Stimulated activated CD8-positive, alpha-beta memory T cell treated with anti-CD3 and anti-CD28 coated beads, Interleukin-12 subunit alpha, Interleukin-12 subunit beta, amount 100 ng/mL, for 24 hours (primary cell): ENCODE data around the gene CAB39.

Experiments
- DNase-seq: peaks from one replicate; pipeline ENCODE4 v3.0.0-alpha.2; 2020; ENCODE audit errors: extremely low read depth

Gene CAB39

DNA sequence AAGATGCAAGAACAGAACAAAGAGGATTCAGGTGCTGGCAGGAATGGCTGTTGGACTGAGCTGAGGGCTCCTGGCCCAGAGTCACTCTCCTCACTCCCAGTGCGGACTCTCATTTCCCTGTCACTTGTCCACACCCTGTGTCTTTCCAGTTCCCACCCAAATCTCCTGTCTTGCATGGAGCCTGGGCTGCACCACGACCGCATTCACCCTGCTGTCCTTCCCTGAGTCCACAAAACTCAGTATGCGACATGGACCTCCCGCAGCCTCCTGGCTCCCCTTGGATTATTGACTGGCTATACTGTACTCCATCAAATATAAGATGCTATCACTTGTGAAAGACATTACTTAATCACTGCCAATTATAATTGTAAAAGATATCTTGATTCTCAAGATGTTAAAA lies 149.7 kb downstream of the CAB39 start:
- no peak for DNase-seq

DNA sequence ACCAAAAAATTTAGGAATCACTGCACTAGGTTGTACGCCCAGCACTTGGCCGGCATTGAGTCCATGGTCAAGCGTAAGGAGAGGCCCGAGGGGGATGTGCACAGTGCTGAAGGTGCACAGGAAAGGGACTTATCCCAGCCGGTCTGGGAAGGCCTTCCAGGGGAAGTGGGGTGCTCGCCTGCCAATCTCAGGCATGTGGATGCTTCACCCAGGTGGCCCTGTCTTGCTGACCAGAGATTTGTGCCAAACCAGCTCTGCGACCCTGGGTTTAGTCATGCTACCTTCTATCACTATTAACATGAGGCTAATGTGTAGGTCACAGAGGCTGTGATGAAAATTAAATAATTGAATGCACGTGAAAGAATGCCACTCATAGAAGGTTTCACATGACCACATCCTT lies 150.4 kb downstream of the CAB39 start:
- DNase-seq, result no peak

DNA sequence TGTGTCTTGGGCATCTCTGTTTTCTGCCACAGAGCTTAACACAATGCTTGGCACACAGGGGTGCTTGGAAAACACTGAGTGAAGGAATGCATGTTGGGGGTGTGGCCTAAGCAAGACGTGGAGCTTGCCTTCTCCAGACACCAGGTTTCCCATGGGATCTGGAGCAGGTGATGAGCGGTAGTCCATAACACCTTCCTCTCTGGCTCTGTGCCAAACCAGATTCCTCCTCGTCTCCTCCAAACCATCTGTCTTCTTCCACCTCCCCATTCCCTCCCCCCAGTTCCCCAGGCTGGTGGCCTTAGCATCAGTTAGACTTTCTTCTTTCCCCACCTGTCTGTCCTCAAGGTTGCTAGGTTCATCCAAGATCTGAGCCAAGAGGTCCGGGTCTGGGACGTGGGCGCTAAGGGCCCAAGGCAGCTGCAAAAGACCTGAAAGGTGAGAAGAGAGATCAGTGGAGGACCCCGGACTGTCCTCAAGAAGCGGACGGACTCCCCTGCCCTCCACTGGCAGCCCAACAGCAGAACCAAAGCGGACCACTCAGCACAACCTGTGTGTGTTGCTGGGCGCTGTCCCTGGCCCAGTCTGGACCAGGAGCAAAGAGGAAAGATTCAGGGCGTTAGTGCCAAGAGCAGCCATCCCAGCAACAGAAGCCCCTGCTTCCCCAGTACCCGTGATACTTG lies 150.9 kb downstream of the CAB39 start:
- no peak for DNase-seq

DNA sequence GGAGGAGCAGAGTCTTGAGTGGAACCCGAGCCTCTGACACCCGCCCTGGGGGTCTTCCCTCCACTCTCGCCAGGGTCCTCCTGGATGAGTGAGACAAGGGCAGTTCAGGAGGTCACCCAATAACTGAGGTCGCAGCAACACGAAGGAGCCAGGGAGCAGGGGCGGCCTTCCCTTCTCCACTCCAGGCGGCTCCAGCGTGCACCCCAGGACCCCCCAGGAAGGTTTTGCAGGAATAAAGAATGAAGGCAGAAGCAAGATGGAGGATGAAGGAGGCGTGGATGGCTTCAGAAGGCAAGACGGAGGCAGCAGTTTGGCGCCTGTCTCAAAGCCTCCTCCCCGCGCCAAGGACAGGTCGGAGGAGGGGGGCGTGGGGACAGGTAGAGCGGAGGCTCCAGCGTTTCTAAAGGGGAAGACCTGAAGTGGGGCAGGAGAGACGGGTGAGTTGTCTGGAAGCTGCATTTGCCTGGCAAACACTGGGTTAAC lies 151.5 kb downstream of the CAB39 start:
- DNase-seq, result no peak

DNA sequence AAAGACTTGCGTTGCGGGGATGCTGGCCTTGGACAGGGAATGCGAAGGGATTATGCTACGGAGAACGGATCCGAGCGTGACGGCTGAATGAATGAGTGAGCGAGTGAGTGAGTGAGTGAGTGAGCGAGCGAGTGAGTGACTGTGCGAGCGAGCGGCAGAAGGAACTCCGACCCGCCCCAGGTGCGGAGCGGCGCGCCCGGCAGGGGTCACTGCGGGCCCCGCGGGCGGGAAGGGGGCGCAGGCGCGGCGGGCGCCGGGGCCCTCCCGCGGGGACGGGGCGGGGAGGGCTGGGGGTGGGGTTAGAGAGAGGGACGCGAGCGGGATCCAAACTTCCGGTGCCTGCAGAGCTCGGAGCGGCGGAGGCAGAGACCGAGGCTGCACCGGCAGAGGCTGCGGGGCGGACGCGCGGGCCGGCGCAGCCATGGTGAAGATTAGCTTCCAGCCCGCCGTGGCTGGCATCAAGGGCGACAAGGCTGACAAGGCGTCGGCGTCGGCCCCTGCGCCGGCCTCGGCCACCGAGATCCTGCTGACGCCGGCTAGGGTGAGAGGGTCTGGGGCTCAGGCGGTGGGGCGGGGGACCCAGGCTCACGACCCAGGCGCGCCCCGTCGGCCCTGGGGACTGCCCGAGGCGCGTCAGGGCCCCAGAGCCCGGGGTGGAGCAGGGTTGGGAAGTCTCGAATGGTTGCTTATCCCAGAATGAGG lies 152.1 kb downstream of the CAB39 start, which contains the start of gene ITM2C:
ITM2C (plus strand) TSS at position 338 of the 702 bp plus-strand sequence; CDS start at position 422, 84 bp downstream.
- peak; percentile 42 for DNase-seq

DNA sequence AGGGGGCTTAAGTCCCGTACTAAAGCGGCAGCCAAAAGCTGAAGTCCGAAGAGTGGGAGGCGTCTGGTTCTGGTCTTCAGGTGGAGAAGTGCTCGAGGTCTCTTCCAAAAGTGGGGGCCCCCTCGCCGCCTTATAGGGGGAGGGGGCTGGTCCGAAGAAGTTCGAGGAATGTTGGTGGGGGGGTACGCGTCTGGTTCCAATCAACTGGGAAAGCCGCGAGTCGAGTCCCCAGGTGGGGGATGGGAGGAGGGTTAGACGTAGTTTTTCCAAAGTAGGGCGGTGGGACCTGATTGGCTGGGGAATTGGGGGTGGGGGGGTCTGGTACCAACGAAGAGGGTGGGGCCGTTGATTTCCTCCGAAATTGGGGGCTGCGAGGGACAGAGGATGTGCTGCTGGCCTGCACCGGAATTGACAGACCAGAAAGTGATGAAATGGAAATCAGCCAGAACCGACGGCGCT lies 152.7 kb downstream of the CAB39 start:
- no peak for DNase-seq

DNA sequence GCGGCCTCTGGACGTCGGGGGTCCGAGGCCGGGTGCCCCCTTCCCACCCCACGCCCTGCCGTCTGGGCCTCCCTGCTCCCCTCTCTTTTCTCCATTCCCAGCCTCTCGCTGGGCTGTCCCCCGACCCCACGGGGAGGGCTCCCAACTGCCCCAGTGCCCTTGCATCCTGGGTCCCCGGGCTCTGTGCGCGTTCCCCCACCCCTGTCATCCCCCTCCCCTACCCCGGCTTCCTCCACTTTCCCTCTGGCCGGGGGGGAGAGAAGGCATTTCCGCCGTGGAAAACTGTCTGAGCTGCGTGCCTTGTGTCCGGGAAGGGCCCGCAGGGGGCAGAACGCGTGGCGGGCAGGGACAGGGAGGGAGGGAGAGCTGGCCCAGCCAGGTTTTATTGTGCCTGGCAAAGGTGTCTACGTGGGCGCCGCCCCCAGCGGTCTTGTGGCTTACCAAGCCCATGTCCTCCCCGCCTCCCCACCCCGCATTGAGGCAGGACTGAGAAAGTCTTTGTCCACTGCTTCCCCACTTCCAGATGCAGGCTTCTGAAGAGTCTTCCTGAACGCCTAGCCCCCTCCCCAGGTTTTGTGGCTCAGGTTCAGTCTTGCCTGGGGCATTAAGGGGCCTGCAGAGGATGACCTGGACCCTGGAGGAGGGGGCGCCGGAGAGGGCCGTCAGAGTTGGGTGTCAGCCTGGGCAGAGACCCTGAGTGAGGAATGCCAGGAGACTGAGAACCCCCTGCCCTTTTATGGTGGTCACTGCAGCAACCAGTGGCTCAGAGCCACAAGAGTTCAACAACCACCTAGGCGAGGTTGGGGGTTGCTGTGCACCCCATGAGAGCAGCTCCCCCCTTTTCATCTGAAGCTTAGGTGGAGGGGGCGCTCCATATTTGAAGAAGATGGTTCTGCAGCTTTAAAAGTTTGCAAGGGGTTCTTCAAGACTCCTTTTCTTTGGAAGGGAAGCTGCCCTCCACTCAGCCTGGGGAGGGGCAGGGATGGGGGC lies 153.4 kb downstream of the CAB39 start:
- DNase-seq, result no peak

DNA sequence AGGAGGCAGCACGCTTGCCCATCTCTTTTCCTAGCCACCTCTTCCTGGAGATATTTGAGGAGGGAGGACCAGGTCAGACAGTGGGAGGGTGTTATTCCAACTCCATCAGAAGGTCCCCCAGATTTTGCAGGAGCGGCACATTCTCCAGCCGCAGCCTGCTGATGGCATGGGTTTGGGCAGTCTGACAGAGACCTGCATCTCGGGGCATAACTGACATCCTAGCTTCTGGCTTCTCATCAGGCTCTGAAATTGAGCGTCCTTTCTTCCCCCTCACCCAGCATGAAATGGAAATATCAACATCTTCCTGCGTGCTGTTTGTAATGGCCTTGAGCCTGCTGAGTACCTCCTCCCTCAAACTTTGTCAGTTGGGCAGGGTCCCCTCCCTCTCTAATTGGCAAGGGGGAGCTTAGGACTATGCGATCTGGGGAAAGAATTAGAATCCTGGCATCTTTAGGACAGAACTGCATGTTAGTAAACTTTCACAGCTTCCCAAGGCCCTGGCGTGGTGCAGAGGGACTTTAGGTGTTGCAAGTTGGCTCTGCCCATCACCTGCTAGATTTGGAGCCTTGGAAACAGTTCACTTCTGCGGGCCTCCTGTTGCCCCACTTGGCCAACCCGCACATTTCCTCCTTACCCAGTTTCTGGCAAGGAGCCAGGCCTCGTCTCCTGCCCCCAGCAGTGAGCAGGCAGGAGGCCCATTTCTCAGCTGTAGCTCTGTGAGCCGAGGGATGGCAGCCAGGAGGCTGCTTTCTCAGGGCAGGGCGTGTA lies 154.3 kb downstream of the CAB39 start:
- no peak for DNase-seq

DNA sequence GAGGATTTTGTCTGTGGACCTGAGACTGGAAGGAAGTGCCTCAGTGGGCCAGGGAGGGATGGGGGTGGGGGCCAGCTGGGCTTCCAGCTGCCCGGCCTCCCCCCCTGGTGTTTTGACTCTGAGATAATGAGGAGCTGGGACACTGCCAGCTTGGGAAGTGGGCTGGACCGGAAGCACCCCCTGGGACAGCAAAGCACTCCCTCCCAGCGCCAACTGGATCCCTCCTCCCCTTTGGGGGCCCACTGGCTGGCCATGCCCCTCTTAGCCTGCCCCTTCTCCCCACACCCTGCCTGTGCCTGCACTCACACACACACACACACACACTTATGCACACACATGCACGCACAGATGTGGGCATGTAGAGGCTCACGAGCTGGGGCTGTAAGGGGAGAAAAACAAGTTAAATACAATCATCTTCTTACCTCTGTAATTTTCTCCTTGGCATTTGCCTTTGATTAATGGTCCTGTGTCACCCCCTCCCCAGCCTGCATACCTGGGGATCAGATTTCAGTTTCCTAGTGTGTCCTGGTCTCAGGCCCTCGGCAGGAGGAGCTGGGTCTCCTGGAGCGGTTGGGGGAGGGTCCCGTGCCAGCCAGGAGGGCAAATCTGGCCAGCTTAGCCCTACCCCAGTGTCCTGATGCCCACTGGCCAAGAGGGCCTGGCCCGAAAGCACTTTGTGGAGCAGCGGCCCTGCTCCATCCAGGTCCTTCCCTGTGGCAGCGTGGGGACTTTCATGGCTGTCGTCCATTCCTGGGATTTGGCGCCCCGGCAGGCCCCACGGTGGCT lies 155.7 kb downstream of the CAB39 start:
- no peak for DNase-seq

DNA sequence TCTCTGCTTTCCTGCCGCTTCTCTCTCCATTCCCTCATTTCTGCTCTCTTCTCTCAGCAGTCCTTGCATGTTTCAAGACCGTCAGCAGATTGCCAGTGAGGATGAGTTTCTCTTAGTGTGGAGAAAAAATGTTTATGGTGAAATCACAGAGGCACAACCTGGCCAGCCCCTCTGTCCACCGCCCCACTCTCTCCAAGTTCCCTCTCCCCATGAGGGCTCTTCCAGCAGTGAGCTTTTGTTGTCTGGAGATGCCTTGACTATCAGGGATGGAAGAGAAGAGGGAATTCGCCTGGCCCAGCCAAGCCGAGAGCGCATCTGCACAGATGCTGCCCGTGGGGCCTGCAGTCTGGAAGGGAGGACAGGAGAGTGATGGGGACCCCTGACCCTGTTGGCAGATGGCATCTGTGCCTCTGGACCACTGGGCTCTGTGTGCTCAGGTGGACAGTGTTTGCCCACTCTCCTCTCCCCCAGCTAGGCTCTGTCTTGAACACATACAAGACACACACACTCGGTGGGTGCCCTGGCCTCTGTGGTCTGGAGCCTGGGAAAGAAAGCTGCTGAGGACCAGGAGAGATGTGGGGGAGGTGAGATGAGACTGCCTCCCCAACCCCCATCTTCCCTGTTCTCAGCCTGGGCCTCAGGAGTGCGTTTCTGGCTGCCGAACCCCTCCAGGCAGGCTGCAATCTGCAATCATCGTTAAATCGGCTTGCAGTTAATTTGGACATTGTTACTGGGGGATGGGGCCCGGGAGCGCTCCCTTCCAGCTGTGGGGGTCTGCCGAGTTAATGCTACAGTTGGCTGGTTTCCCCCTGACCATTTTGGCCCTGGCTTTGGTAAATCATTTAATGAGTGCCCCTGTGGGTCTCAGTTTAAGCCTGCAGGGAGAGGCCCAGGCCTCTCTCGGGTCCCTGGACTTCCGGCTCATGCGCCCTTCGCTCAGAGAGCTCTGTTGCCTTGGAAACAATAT lies 156.6 kb downstream of the CAB39 start:
- DNase-seq, result no peak

DNA sequence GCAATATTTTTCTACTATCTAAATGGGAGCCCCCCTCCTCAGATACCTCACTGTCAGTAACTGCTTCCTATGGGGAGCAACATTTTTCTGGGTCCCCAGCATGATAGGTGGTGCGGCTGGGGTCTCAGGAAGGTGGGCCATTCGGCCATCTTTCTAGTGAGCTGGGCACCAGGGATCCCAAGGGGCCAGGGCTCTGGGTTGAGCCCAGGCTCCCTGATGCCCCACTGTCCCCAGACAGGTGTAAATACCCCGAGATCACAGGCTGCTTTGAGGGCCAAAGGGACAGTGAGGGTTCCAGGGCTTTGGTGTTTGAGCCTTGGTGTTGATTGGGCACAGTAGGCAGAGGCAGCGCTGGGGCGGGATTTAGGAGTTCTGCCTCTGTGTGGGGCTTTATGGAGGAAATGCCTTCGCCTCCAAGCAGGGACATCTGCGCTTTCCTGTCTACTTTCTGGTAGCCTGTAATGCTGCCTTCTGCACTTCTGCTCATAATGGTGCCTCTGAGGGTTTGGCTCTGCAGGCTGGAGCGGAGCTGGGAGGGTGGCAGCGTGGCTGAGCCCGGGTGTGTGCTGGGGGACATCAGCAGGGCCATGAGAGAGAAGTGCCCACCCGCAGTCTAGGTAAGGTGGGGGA lies 157.4 kb downstream of the CAB39 start:
- DNase-seq, result no peak
